ENCODE measurements around the gene OR7D2.

OR7D2 gene

DNA sequence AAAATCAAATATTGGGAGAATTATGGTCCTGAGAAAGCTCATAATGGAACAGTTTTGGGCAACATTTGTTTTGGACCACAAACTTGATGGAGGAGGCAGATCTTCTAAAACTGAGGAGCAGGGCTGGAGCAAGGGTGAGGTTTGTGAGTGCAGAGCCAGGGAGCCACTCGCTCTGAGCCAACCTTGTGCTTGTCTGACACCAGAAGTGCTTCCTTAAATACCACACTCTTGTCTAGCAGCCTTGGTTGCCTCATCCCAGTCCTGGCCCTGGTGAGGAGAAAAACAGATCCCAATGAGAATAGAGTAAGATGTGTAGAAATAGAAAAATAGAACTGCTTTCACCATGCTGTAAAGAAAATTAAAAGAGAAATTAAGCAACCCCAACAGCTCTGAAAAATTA, 31.9 kb upstream of the OR7D2 start:
- H3K36me3 ChIP-seq (ENCODE audit: control insufficient read depth, low read length): peaks cover 90% of the 10 kb centered on the region
- no peaks in the 10 kb centered on the region for H3K27me3 ChIP-seq (ENCODE audit: control insufficient read depth, low read length)
- no peaks in the 10 kb centered on the region for H4K20me1 ChIP-seq (ENCODE audit: control insufficient read depth, insufficient read depth, low read depth, low read length)

DNA sequence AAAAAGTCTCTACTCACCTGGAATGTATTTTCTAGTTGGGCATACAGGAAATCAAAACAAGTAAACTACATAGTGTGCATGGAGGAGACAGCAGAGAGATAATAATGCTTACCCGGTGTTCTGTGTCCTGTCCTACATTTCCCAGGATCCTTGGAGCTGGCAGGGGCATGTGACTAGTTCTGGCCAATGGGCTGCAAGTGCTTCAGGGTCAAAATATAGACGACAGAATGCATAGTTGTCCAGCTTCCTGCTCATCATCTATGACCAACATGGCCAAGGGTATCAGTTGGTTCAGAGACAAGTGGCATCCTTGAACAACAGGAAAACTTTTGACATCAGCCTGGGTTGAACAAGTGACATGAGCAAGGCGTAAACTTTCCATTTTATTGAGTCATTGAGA, 30.1 kb upstream of the OR7D2 start:
- TF ChIP-seq EZH2phosphoT487 (IDR thresholded peaks at IDR 0.05; ENCODE audit: borderline replicate concordance, low read length) (no peak), CTCF (IDR thresholded peaks at IDR 0.05; ENCODE audit: low read depth, low read length, poor library complexity, severe bottlenecking) (no peak)

More for the DNA sequence above, 31.9 kb upstream of the OR7D2 start:
- Histone ChIP-seq H3K4me1 (ENCODE audit: control insufficient read depth, low read length) (peaks cover 5% of the 10 kb centered on the region; the same call in 1 of the 2 replicates), H3K27ac (ENCODE audit: low read depth, low read length) (no peak overlapping the region), H3K9me3 (ENCODE audit: control insufficient read depth, insufficient read depth, low read length) (peaks cover 56% of the 10 kb centered on the region), H3K4me3 (ENCODE audit: low read length) (no peak overlapping the region), H3K4me2 (ENCODE audit: low read length) (no peak overlapping the region), H3K79me2 (ENCODE audit: control insufficient read depth, low read length) (peaks cover 100% of the 10 kb centered on the region), H3K9me2 (replicated peaks; ENCODE audit: control insufficient read depth, low read length) (no peaks in the 10 kb centered on the region), H3F3A (ENCODE audit: control insufficient read depth, insufficient read depth) (no peaks in the 10 kb centered on the region)
- TF ChIP-seq EZH2phosphoT487 (IDR thresholded peaks at IDR 0.05; ENCODE audit: borderline replicate concordance, low read length) (no peak), CTCF (IDR thresholded peaks at IDR 0.05; ENCODE audit: low read depth, low read length, poor library complexity, severe bottlenecking) (no peak)

GRCh38 chr19:9149997-9150396, 28.8 kb upstream of the OR7D2 start:
- no peaks in the 10 kb centered on the region for H3K9me2 ChIP-seq (replicated peaks; ENCODE audit: control insufficient read depth, low read length)
- H4K20me1 ChIP-seq (ENCODE audit: control insufficient read depth, insufficient read depth, low read depth, low read length): peaks cover 5% of the 10 kb centered on the region; the same call in 1 of the 2 replicates
- H3K27ac ChIP-seq (ENCODE audit: low read depth, low read length): no peak overlapping the region

More for the DNA sequence above, 30.1 kb upstream of the OR7D2 start:
- Histone ChIP-seq H3K79me2 (ENCODE audit: control insufficient read depth, low read length) (peaks cover 100% of the 10 kb centered on the region), H3K4me2 (ENCODE audit: low read length) (no peak overlapping the region), H3K27me3 (ENCODE audit: control insufficient read depth, low read length) (no peaks in the 10 kb centered on the region), H3K9me2 (replicated peaks; ENCODE audit: control insufficient read depth, low read length) (no peaks in the 10 kb centered on the region), H3K36me3 (ENCODE audit: control insufficient read depth, low read length) (peaks cover 90% of the 10 kb centered on the region), H3K4me3 (ENCODE audit: low read length) (no peak overlapping the region), H3K27ac (ENCODE audit: low read depth, low read length) (no peak overlapping the region), H3K9me3 (ENCODE audit: control insufficient read depth, insufficient read depth, low read length) (peaks cover 51% of the 10 kb centered on the region; the same call in 1 of the 2 replicates), H4K20me1 (ENCODE audit: control insufficient read depth, insufficient read depth, low read depth, low read length) (peaks cover under 1% of the 10 kb centered on the region; the same call in 1 of the 2 replicates), H3F3A (ENCODE audit: control insufficient read depth, insufficient read depth) (no peaks in the 10 kb centered on the region), H3K4me1 (ENCODE audit: control insufficient read depth, low read length) (no peaks in the 10 kb centered on the region)

More at GRCh38 chr19:9149997-9150396, 28.8 kb upstream of the OR7D2 start:
- Histone ChIP-seq H3K79me2 (ENCODE audit: control insufficient read depth, low read length) (peaks cover 100% of the 10 kb centered on the region), H3K4me3 (ENCODE audit: low read length) (no peak overlapping the region), H3K9me3 (ENCODE audit: control insufficient read depth, insufficient read depth, low read length) (peaks cover 41% of the 10 kb centered on the region; the same call in 1 of the 2 replicates), H3K4me2 (ENCODE audit: low read length) (no peak overlapping the region), H3K4me1 (ENCODE audit: control insufficient read depth, low read length) (no peaks in the 10 kb centered on the region), H3K27me3 (ENCODE audit: control insufficient read depth, low read length) (no peaks in the 10 kb centered on the region), H3F3A (ENCODE audit: control insufficient read depth, insufficient read depth) (no peaks in the 10 kb centered on the region), H3K36me3 (ENCODE audit: control insufficient read depth, low read length) (peaks cover 89% of the 10 kb centered on the region)
- no peak for TF ChIP-seq CTCF (IDR thresholded peaks at IDR 0.05; ENCODE audit: low read depth, low read length, poor library complexity, severe bottlenecking)
- no peak for TF ChIP-seq EZH2phosphoT487 (IDR thresholded peaks at IDR 0.05; ENCODE audit: borderline replicate concordance, low read length)
